GF-D8 (cell line): ENCODE data around the gene LMOD3.
A peak's percentile ranks its signal among the peaks of the same experiment; 100 is the strongest.

ENCODE experiments used
- DNase-seq: peaks from one replicate; lab custom pipeline; 2025; lab: John Stamatoyannopoulos, UW

The LMOD3 gene

GRCh38 chr3:69121950-69122349 lies 445 bp downstream of the LMOD3 start:
- no peak for DNase-seq

- no peak for DNase-seq
These were observed 882 bp downstream of the LMOD3 start for GRCh38 chr3:69121513-69121912.

GRCh38 chr3:69120879-69121464 lies 1.4 kb downstream of the LMOD3 start:
- peak; percentile 22 for DNase-seq

GRCh38 chr3:69119681-69120080 lies 2.7 kb downstream of the LMOD3 start:
- no peak for DNase-seq

GRCh38 chr3:69119138-69119537 lies 3.3 kb downstream of the LMOD3 start:
- DNase-seq = no peak

GRCh38 chr3:69118555-69118954 lies 3.8 kb downstream of the LMOD3 start:
- DNase-seq = no peak

GRCh38 chr3:69116897-69117296 lies 5.5 kb downstream of the LMOD3 start:
- DNase-seq = no peak

GRCh38 chr3:69116162-69116561 lies 6.2 kb downstream of the LMOD3 start:
- no peak for DNase-seq

- no peak for DNase-seq
These were observed 6.7 kb downstream of the LMOD3 start for GRCh38 chr3:69115731-69116130.

GRCh38 chr3:69113536-69113935 lies 8.9 kb downstream of the LMOD3 start:
- DNase-seq = no peak

GRCh38 chr3:69110941-69111546 lies 11.4 kb downstream of the LMOD3 start:
- no peak for DNase-seq

GRCh38 chr3:69108811-69109210 lies 13.6 kb downstream of the LMOD3 start:
- peak; percentile 49 for DNase-seq

- DNase-seq = no peak
These were observed 14.6 kb downstream of the LMOD3 start for GRCh38 chr3:69107841-69108240.

GRCh38 chr3:69105320-69105719 lies 17.1 kb downstream of the LMOD3 start:
- no peak for DNase-seq

- DNase-seq = no peak
These were observed 17.8 kb downstream of the LMOD3 start for GRCh38 chr3:69104586-69104985.

- no peak for DNase-seq
These were observed 19.3 kb downstream of the LMOD3 start for GRCh38 chr3:69103123-69103522.

- no peak for DNase-seq
These were observed 20.0 kb downstream of the LMOD3 start for GRCh38 chr3:69102384-69102783.

- DNase-seq = no peak
These were observed 22.8 kb downstream of the LMOD3 start for GRCh38 chr3:69099576-69099975.

- no peak for DNase-seq
These were observed 24.8 kb downstream of the LMOD3 start for GRCh38 chr3:69097407-69098086.

GRCh38 chr3:69096299-69096698 lies 26.1 kb downstream of the LMOD3 start:
- no peak for DNase-seq

GRCh38 chr3:69095636-69096035 lies 26.8 kb downstream of the LMOD3 start:
- DNase-seq = no peak

- DNase-seq = peak; percentile 39
These were observed 27.8 kb downstream of the LMOD3 start for GRCh38 chr3:69094467-69095205.

- DNase-seq = peak; percentile 97
These were observed 30.3 kb downstream of the LMOD3 start for GRCh38 chr3:69092030-69092516.
